Transverse colon (tissue), 4 donors: Measurements from ENCODE around the gene TRIM47. TPM values are rescaled to one million over a fixed set of nuclear protein-coding genes. Genes with fewer than 3 reads are reported as not detected.

Experiments
- DNase-seq: peaks from one replicate; pipeline ENCODE4 v3.0.0-alpha.2; 2019
- H3K27ac ChIP-seq, 4 donors: fragments of 200-600 bp; sonication (generic); 2 replicates each; pipeline ENCODE4 v1.5.1; 2016 to 2018; ENCODE audit warnings: inconsistent platforms in 4 of 4
- H3K27me3 ChIP-seq: fragments of 200-600 bp; sonication (generic); 2 replicates; pipeline ENCODE4 v1.5.1; 2017; ENCODE audit warnings: inconsistent platforms
- H3K36me3 ChIP-seq, 4 donors: fragments of 200-600 bp; sonication (generic); 2 replicates each; pipeline ENCODE4 v1.5.1; 2017 to 2019; ENCODE audit warnings: inconsistent platforms in 4 of 4
- H3K4me1 ChIP-seq, 4 donors: fragments of 200-600 bp; sonication (generic); 2 replicates each; pipeline ENCODE4 v1.5.1; 2017 to 2020; ENCODE audit warnings: inconsistent platforms in 4 of 4
- H3K4me3 ChIP-seq, 4 donors: fragments of 200-600 bp; sonication (generic); 1 replicate in 1 of 4; 2 replicates in 3 of 4; pipeline versions ENCODE4 v1.5.1 to v1.6.1; 2017 to 2019; ENCODE audit warnings: inconsistent platforms in 4 of 4
- H3K9me3 ChIP-seq, 2 donors: fragments of 200-600 bp; sonication (generic); 2 replicates each; pipeline ENCODE4 v1.5.1; 2017 to 2019; ENCODE audit warnings: inconsistent platforms in 2 of 2
- CTCF ChIP-seq, 5 experiments: fragments of 200-600 bp in 3 of 5; fragments of 450-650 bp in 2 of 5; sonication (generic) in 3 of 5; IDR thresholded peaks; 1 replicate in 2 of 5; 2 replicates in 3 of 5; pipeline ENCODE4 v1.5.1; 2016 to 2017; ENCODE audit warnings: antibody characterized with exemption in 5 of 5, inconsistent platforms in 3 of 5, mild to moderate bottlenecking in 2 of 5, moderate library complexity in 1 of 5
- EP300 ChIP-seq: sonication (generic); formaldehyde crosslinking; IDR thresholded peaks from one replicate; pipeline ENCODE4 v1.6.1; 2017; ENCODE audit warnings: antibody characterized with exemption, low read depth
- POLR2A ChIP-seq: fragments of 450-650 bp; IDR thresholded peaks from one replicate; pipeline ENCODE4 v1.6.1; 2016; ENCODE audit warnings: antibody characterized with exemption, mild to moderate bottlenecking, moderate library complexity
- POLR2AphosphoS5 ChIP-seq, 3 donors: sonication (generic); formaldehyde crosslinking; IDR thresholded peaks; one replicate each; pipeline ENCODE4 v1.6.1; 2016; ENCODE audit warnings: antibody characterized with exemption in 3 of 3
- WGBS, 2 donors: methylation state at CpG; one replicate each; pipeline ENCODE4 v1.1.5; 2018; ENCODE audit warnings: low coverage in 1 of 2; 5-methylcytosine and 5-hydroxymethylcytosine counted together
- in situ Hi-C, 4 donors: fragments of 200-750 bp; cut with MboI; loops; one replicate each; pipeline versions ENCODE4 v1.15.0 to v1.15.1; 2017; ENCODE audit warnings: low sequenced_read_pairs in 3 of 4, low pct_ligation_motif_present in 1 of 4, low pct_unique_long_range_greater_than_20kb in 1 of 4
- intact Hi-C: fragments of 100-400 bp; cut with DNase I; formaldehyde crosslinking; loops from one replicate; pipeline ENCODE4 v1.15.1; 2023; ENCODE audit warnings: low total_unique reads
- total RNA-seq, 4 donors: library from RNA; depleted of rRNA; stranded (reverse); fragments of >200 nt; gene quantifications; one replicate each; pipeline ENCODE4 v1.1.0, GENCODE V29; 2016

Gene TRIM47
- total RNA-seq, 4 donors from 2014 or later = 38.6 to 118 (median 41.0) TPM

GRCh38 chr17:75828076-75828400 is 50.3 kb downstream of the TRIM47 start:
- peak overlapping the region in 1 of 4 donors; percentile 32 for H3K4me3 ChIP-seq
- H3K4me1 ChIP-seq = peaks cover 12 to 26% (median 15%) of the 10 kb centered on the region in 4 donors
- peak overlapping the region; percentile 55 to 86 (median 76) for H3K27ac ChIP-seq
- in situ Hi-C loops (no loop called here), intact Hi-C loops (loop anchor here (10.0 kb wide), 1 partner anchor 73 kb away; no protein-coding TSS in a partner anchor)
- 71% methylated on average over 11 of the region's 11 CpGs; no CpG with 5 or more reads in 1 of the 2 donors for WGBS, 2 donors
- DNase-seq = no peak
- TF ChIP-seq EP300 (no peak), CTCF (IDR thresholded peaks at IDR 0.05) (no peak), POLR2AphosphoS5 (IDR thresholded peaks at IDR 0.05) (no peak), POLR2A (no peak)
- no peaks in the 10 kb centered on the region for H3K27me3 ChIP-seq
- no peaks in the 10 kb centered on the region for H3K9me3 ChIP-seq
- peaks cover 0 to 6% (median 0%) of the 10 kb centered on the region in 4 donors for H3K36me3 ChIP-seq

GRCh38 chr17:75827308-75828075 is 50.9 kb downstream of the TRIM47 start:
- Histone ChIP-seq H3K36me3 (peaks cover 0 to 10% (median 0%) of the 10 kb centered on the region in 4 donors), H3K27me3 (no peaks in the 10 kb centered on the region), H3K4me1 (peaks cover 12 to 22% (median 15%) of the 10 kb centered on the region in 4 donors), H3K27ac (peak overlapping the region; percentile 55 to 86 (median 76)), H3K4me3 (peak overlapping the region in 2 of 4 donors; percentile 32), H3K9me3 (no peaks in the 10 kb centered on the region)
- in situ Hi-C loops (no loop called here), intact Hi-C loops (loop anchor here (10.0 kb wide), 1 partner anchor 73 kb away; no protein-coding TSS in a partner anchor)
- peak; percentile 65 for DNase-seq
- peak; percentile 67 to 81 (median 71) for TF ChIP-seq CTCF (IDR thresholded peaks at IDR 0.05)
- TF ChIP-seq POLR2AphosphoS5 (IDR thresholded peaks at IDR 0.05) = peak in 1 of 3 donors; percentile 43
- TF ChIP-seq POLR2A = no peak
- 37% methylated on average over 15 of the region's 21 CpGs; no CpG with 5 or more reads in 1 of the 2 donors for WGBS, 2 donors

- in situ Hi-C loops = no loop called here
- Histone ChIP-seq H3K27ac (peak overlapping the region; percentile 55 to 86 (median 76)), H3K4me3 (no peak overlapping the region), H3K36me3 (peaks cover 0 to 10% (median 0%) of the 10 kb centered on the region in 4 donors), H3K27me3 (no peaks in the 10 kb centered on the region), H3K9me3 (no peaks in the 10 kb centered on the region), H3K4me1 (peaks cover 12 to 22% (median 15%) of the 10 kb centered on the region in 4 donors)
- intact Hi-C loops = loop anchor here (10.0 kb wide), 1 partner anchor 72 kb away; no protein-coding TSS in a partner anchor
- 83% methylated on average over 14 of the region's 14 CpGs; no CpG with 5 or more reads in 1 of the 2 donors for WGBS, 2 donors
- DNase-seq = no peak
- TF ChIP-seq POLR2A (no peak), POLR2AphosphoS5 (IDR thresholded peaks at IDR 0.05) (no peak), CTCF (IDR thresholded peaks at IDR 0.05) (no peak), EP300 (no peak)
Observed at GRCh38 chr17:75826561-75827307, 51.6 kb downstream of the TRIM47 start.

GRCh38 chr17:75825748-75826370 is 52.5 kb downstream of the TRIM47 start:
- intact Hi-C loops = loop anchor here (10.0 kb wide), 1 partner anchor 71 kb away; no protein-coding TSS in a partner anchor
- Histone ChIP-seq H3K4me1 (peaks cover 12 to 18% (median 14%) of the 10 kb centered on the region in 4 donors), H3K27me3 (no peaks in the 10 kb centered on the region), H3K27ac (no peak overlapping the region), H3K4me3 (no peak overlapping the region), H3K9me3 (no peaks in the 10 kb centered on the region), H3K36me3 (peaks cover 0 to 13% (median under 1%) of the 10 kb centered on the region in 4 donors)
- WGBS, 2 donors = 71 to 92% methylated on average over 2 to 12 of the region's 12 CpGs
- in situ Hi-C loops = no loop called here
- TF ChIP-seq POLR2AphosphoS5 (IDR thresholded peaks at IDR 0.05) (no peak), EP300 (no peak), CTCF (IDR thresholded peaks at IDR 0.05) (no peak), POLR2A (no peak)
- no peak for DNase-seq
